Kidney capillary endothelial cell (primary cell): ENCODE measurements around the gene MRPS22.
"Not testable (repeated sequence)": the region's sequence is repeated elsewhere in the genome, so short reads cannot be mapped to it uniquely, and the experiment has no call there.

Experiments
- DNase-seq: peaks from one replicate; pipeline ENCODE4 v3.0.0-alpha.2; 2018; ENCODE audit warnings: low spot score

MRPS22 gene

GRCh38 chr3:139396707-139397106 is 52.9 kb downstream of the MRPS22 start:
- DNase-seq: no peak

GRCh38 chr3:139401155-139401554 is 57.3 kb downstream of the MRPS22 start:
- not testable (repeated sequence) for DNase-seq
